ENCODE measurements around the gene ANKS1B.

- TF ChIP-seq YY1 (IDR thresholded peaks at IDR 0.05; ENCODE audit: insufficient read depth, insufficient read length) (no peak), ZNF274 (IDR thresholded peaks at IDR 0.05; ENCODE audit: low read depth, low read length) (no peak), SUZ12 (IDR thresholded peaks at IDR 0.05; ENCODE audit: extremely low read depth, insufficient read depth, insufficient read length) (no peak)
Measured at GRCh38 chr12:99259040-99259934, 725.4 kb downstream of the ANKS1B start.
